GM12865 (cell line): ENCODE results near the gene HIPK3.

Source experiments
- DNase-seq: peaks from one replicate; pipeline ENCODE4 v3.0.0; 2010; ENCODE audit warnings: low read depth
- H3K4me3 ChIP-seq: 2 replicates; pipeline ENCODE4 v1.5.1; 2011; ENCODE audit warnings: mild to moderate bottlenecking, low read depth, low read length, control low read depth
- CTCF ChIP-seq: IDR thresholded peaks from 2 replicates; pipeline ENCODE4 v1.5.1; 2011; ENCODE audit warnings: low read length, control low read depth, low read depth, inconsistent platforms; ENCODE audit not compliant: insufficient read depth; ENCODE audit errors: missing control alignments

Gene HIPK3

GRCh38 chr11:33307984-33308383 is 50.8 kb downstream of the HIPK3 start:
- TF ChIP-seq CTCF, result no peak
- DNase-seq, result no peak
- H3K4me3 ChIP-seq, result no peak overlapping the region

DNA sequence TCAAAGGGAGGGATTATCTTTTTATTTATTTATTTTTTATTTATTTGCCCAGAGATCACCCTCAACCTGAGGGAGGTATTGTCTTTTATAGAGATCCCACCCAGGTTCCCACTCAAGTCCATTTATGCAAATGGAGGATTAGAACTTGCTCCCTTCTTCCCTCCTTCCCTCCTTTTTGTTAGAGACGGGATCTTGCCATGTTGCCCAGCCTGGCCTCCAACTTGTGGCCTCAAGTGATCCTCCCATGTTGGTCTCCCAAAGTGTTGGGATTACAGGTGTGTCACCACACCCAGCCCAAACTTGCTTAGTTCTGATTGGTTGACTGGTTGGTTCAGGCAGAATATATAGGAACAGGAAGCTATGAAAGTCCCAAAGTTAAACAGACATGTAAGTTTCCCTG is 51.9 kb downstream of the HIPK3 start:
- no peak for DNase-seq
- no peak overlapping the region for H3K4me3 ChIP-seq
- TF ChIP-seq CTCF, result no peak

GRCh38 chr11:33310720-33311500 is 53.7 kb downstream of the HIPK3 start:
- no peak overlapping the region for H3K4me3 ChIP-seq

DNA sequence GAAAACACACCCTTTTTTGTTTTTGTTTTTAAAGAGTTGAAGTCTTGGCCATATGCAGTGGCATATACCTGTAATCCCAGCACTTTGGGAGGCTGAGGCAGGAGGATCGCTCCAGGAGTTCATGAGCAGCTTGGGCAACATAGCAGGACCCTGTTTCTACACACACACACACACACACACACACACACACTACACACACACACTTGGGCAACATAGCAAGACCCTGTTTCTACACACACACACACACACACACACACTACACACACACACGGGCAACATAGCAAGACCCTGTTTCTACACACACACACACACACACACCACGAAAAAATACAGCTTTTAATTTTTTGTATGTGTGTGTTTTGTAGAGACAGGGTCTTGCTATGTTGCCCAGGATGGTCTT is 54.5 kb downstream of the HIPK3 start:
- no peak for DNase-seq
- H3K4me3 ChIP-seq, result no peak overlapping the region
- no peak for TF ChIP-seq CTCF

More at GRCh38 chr11:33310720-33311500, 53.7 kb downstream of the HIPK3 start:
- no peak for DNase-seq
- TF ChIP-seq CTCF, result no peak

DNA sequence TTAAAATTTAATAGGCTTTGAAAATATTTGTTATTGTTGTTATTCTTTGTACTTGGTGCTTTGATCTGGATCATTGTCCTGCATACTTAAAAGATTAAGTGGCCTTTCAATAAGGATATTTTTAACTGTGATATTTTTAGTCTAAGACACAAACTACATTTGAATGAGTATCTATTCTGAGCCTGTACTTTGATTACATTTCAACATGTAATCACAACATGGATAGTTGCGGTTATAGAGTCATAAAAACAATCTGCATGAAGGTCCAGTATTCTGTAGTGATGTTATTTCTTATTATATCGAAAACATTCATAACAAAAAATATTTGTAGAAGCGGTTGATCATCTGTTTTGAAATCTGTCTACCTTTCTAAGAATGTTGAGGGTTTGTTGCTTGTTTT is 58.6 kb downstream of the HIPK3 start:
- no peak for TF ChIP-seq CTCF
- no peak for DNase-seq
- H3K4me3 ChIP-seq, result no peak overlapping the region

DNA sequence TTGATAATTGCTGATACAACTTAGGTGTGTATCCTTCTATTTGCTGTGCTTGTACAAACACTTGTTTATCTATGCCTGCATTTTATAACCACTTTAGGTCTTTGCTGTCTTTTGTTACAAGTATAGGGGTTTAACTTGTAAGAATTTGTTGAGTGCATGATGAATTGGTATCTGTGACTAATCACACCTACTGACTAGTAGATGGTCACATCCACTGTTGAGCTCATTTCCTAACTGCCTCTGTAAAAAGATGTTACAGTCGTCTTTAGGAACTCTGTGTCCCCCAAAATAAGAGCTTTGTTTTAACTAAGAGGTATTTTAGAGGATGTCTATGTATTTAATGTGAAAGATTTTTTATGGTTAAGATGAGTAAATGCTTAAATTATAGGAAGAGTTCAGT is 60.5 kb downstream of the HIPK3 start:
- no peak overlapping the region for H3K4me3 ChIP-seq
- TF ChIP-seq CTCF, result no peak
- DNase-seq, result no peak
